Lung microvascular endothelial cell (primary cell): ENCODE measurements around the gene METAP1D. TPM values are rescaled to one million over a fixed set of nuclear protein-coding genes. Genes with fewer than 3 reads are reported as not detected.

Experiments used
- DNase-seq, 2 donors: peaks; one replicate each; pipeline versions ENCODE4 v3.0.0 to v3.0.0-alpha.2; 2010; ENCODE audit warnings: low read depth in 2 of 2
- total RNA-seq: library from RNA; depleted of rRNA; stranded (reverse); fragments of >200 nt; gene quantifications from 2 replicates; pipeline ENCODE4 v1.2.1, GENCODE V29; 2014

METAP1D gene
- total RNA-seq, 1 donor from 2014 or later = 1.6 TPM

- DNase-seq = no peak
These were observed 81.0 kb downstream of the METAP1D start for GRCh38 chr2:172080641-172081220.

DNA sequence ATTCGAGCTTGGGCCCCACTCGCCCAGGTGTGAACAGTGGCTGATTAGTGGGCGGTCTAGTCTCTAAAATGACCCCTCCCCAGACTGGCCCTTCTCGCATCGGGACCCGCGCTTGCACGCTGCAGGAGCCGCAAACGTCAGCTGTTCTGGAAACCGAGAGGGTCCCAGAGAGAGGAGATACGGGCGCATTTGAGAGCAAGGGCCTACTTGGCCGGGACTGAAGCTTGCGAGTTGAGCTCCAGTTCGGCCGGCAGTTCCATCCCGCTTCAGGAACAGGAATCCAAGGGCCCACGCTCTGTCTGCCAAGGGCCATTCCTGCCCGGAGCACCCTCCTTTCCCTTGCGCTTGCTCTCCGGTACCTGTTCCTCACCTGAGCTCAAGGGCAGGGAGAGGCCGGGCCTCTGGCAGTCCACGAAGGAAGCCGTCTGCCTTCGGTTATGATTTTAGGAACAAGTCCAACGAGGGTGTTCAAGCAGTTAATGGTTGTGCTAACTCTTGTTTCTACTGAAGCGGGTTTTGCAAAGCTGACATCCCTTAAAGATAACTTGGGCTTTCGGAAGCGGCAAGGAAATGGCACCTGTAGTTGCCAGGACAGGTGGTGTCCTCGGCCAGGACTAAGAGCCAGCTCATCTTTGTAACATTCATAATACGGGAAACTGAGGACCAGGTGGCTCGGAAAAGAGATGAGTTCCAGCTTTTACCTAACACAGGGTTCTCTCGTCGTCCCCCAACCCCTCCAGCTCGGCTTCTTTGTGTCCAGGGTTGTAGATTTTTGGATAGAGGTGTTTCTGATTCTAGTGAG lies 81.7 kb downstream of the METAP1D start:
- no peak for DNase-seq

DNA sequence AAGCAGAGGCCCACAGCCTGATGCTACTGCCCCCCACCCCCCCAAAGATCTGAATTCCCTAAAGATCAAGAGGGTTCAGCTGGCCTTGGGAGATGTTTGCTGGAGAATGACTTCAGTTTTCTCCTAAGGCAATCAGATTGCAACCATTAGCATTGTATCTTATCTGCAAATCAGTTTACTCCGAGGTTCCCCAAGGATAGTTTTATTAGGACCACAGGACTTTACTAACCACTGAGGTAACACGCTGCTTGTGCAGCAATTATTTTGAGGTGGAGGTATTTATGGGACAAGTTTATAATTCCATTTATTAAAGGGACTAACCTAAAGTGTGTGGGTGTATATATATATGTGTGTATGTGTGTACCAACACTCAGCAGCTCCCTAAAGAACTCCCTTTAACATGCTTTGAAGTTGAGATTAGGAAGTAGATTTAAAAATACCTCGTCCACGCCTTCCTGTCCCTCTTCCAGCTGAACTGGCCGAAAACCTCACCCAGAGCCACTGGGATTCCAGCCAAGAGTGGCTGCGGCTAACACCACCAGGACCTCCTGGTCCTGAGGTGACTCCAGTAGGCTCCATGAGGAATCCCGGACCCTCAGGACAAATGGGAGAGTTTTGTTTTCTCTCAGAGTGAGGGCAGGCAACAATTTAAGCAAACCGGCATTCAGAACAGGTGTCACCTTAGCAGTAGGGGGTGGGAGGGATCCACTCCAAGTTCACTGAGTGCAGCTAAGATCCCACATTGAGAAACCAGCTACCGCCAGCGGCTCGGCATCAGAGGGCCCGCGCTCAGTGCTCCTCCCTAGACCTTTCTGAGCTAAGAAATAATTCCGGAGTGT lies 82.6 kb downstream of the METAP1D start:
- no peak for DNase-seq

DNA sequence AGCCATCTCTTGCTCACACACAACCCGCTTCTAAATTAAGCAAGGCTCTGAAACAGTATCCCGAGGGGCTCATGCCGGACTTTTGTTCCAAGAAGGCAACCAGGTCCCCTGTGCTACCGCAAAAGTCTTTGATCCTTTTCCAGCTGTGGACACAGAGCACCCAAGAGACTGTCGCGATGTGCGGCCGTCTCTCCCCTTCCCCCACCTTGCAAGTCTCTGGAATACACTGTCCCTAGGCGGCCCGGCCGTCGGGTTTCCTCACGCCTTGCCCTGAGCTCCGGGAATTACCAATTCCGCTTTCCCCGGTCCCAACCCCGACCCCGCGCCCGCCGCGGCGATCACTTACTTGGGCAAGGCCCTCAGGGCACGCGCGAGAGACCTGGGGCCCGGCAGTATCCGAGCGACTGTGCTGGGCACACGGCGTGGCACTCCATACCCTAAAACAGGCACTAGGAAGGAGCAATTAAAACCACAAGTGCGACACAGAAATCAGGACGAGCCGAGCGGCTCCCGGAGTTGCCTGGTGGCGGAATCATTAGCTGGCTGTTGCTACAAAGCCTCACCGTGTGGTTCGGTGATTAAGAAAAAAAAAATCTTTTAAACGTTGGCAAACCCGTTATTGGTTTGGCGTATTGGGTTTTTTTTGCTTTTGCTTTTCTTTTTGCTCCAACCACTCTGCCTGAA lies 83.3 kb downstream of the METAP1D start:
- no peak for DNase-seq

GRCh38 chr2:172083628-172084394 lies 84.1 kb downstream of the METAP1D start:
- no peak for DNase-seq

DNA sequence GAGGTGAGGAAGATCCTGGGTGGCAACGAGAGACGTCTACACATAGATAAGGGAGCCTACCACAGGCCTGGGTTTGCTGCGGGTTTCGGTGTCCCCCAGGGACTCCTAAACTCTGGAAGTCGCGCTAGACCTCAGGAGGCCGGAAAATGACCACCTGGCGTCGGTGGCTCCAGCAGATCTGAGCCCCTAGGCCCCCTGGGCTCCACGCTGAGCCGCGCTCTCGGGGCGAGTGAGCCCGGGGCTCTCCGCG lies 84.6 kb downstream of the METAP1D start:
- no peak for DNase-seq

DNA sequence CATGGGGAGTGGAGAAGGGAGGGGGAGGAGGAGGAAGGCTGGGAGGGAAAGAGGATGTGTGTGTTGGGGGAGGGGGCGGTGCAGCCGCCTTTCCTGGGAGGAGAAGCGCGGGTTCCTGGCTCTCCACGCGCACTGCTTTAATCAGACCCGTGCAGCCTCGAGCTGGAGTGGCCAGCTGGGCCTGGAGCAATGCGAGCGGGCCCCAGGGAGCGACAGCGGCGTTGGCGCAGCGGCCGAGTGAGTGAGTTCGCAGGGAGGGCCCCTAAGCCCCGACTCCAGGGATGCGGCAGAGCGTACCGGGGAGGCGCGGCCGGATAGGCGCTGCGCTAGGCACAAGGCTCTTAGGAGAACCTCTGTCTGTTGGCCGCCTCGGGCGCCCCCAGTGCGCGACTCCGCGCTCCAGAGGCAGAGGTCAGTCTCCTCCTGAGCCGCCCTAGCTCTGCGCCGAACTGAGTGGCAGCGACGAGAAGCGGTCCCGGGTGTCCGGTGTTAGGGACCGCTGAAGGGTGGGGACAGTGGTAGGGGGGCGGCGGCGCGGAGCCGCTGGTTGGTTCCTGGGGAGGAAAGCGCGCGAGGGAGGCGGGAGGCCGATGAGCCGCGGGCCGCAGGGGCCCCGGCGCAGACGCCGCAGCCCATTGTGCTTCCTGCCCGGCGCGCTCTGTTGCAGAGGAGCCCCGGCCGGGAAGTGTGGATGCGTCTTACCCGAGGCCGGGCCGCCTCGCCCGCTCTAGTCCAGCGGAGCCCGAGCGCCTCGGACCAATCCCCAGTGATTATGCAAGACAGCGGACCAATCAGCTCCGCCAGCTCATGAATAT lies 85.1 kb downstream of the METAP1D start:
- DNase-seq = peak; percentile 81 to 93

DNA sequence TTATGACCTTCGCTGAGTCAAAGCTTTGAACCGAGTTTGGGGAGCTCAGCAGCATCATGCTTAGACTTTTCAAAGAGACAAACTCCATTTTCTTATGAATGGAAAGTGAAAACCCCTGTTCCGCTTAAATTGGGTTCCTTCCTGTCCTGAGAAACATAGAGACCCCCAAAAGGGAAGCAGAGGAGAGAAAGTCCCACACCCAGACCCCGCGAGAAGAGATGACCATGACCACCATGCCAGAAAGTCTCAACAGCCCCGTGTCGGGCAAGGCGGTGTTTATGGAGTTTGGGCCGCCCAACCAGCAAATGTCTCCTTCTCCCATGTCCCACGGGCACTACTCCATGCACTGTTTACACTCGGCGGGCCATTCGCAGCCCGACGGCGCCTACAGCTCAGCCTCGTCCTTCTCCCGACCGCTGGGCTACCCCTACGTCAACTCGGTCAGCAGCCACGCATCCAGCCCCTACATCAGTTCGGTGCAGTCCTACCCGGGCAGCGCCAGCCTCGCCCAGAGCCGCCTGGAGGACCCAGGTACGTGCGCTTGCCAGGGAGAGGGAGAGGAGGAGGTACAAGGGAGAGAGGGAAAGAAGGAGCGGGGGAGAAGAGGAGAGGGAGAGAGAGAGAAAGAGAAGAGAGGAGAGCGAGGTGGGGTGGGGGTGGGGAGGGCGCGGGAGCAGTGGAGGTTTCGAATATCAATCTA lies 85.9 kb downstream of the METAP1D start, which contains the start of gene DLX1:
Gene DLX1 (plus strand): TSS at position 48 of the 700 bp plus-strand sequence. CDS start 171 bp downstream, at position 219.
- DNase-seq = no peak

GRCh38 chr2:172086241-172087206 lies 86.8 kb downstream of the METAP1D start:
- no peak for DNase-seq

DNA sequence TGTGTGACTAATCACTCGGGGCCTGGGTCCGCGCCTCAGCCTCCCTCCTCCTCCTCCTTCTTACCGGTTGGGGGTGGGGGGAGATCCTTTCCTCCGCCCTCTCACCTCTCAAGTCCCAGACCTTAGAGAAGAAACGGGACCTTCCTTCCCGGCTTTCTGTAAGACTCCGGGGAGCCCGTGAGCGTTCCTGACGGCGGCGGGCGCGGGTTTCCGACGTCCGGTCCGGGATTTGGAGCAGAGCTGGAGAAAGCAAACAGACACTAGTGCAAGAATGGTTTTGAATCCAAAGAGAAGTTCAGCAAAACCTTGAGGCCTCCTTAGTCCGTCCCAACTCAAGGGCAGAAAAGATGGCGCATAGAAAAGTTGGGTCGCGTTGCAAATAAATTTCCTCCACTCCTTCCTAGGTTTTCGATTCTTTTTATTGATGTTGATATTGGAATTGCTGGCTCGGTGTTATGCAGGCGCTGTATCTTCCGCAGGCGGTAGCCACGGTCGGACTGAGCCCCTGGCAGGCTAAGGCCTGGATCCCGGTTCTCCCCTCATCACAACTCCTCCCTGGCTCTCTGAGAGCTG lies 87.5 kb downstream of the METAP1D start:
- no peak for DNase-seq

DNA sequence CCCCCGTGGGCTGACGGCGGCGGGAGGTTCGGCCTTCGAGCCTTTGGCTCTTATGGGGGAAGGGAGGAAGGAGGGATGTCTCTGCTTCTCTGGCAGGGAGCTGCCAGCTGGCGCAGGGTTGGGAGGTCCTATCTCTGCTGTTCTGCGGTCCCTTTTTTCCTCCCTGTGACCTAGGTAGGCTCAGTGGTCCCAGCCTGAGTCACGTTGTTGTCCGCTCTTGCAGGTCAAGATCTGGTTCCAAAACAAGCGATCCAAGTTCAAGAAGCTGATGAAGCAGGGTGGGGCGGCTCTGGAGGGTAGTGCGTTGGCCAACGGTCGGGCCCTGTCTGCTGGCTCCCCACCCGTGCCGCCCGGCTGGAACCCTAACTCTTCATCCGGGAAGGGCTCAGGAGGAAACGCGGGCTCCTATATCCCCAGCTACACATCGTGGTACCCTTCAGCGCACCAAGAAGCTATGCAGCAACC lies 88.1 kb downstream of the METAP1D start:
- no peak for DNase-seq

DNA sequence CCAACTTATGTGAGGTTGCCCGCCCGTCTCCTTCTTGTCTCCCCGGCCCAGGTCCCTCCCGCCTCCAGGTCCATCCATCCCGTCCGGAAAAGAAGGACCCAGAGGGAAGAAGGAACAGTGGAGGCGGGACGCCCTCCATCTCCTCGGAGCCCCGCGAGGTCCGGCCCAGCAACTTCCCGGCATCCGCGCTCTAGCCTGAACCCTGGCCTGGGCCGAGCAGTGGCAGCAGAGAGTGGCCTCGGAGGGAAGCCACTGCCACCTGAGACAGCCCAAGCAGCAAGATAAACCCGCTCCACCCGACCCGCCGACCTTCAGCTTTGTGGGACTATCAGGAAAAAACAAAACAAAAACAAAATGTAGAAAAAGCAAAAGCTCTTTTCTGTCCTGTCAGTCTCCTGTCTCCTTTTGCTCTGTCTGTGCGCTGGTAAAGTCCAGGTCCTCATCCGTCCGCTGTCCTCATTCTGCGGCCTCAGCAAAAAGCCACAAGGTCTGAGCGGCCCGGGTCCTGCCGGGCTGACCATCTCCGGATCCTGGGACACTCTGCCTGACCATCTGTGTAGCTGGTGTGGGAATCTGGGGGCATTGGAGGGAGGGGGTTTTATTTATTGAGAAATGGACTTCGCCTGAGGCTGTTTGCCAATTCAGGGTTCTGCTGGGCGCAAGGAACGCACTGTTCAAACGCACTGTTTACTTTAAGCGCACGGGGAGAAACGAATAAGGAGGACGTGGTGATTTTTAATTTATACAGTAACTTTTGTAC lies 88.7 kb downstream of the METAP1D start:
- no peak for DNase-seq

GRCh38 chr2:172089005-172089504 lies 89.3 kb downstream of the METAP1D start:
- DNase-seq = no peak

GRCh38 chr2:172089633-172090032 lies 89.9 kb downstream of the METAP1D start:
- no peak for DNase-seq

DNA sequence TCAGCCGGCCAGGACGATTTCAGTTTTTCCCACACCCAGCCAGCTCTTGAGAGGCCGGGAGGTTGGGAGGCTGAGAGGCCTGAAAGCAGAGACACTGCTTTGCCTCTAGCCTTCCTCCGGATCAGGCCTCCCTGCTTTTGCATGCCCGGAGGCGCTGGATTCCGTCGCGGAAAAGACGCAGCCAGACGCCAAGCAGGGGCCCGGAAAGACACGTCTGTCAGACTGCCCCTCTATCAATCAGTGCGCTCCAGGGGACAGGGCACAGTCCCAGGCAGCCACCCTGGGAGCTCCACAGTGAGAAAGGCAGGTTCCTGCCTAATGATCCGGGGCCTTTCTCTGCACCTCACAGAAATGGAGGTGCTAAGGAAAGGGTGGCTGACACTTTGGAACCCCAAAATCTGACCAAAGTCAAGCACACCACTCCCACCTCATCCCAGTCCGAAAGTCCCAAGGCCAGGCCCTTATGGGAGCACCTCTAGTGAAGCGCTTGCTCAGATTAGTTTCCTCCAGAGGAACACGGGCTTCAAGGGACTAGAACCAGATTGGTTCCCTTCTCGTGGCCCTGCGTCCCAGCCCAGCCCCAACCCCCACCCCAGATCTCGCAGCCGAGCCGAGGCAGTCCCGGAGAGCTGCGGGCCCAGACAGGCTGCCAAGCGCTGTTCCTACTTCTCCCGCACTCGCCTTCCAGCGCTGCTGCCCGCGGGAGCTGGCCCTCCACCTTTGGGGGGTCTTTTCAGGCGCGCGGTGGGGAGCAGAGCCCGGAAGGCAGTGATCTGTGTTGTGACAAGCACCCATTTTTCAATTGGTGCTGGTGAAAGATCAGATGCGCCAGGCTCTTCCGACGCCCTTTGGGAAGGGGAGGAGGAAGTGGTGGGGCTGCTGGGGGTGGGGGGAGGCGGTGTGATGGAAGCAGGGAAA lies 90.5 kb downstream of the METAP1D start:
- no peak for DNase-seq
